Loucy (cell line): Measurements from ENCODE around the gene LY6G6C.

Source experiments
- CTCF ChIP-seq: fragments of 200-600 bp; sonication (generic); conservative IDR thresholded peaks from 2 replicates; pipeline ENCODE4 v1.5.1; 2014; ENCODE audit warnings: mild to moderate bottlenecking, antibody characterized with exemption, low read length
- EZH2phosphoT487 ChIP-seq: fragments of 200-600 bp; IDR thresholded peaks from 2 replicates; pipeline ENCODE4 v1.6.1; 2018; ENCODE audit warnings: antibody characterized with exemption, mild to moderate bottlenecking, moderate library complexity, borderline replicate concordance

- TF ChIP-seq CTCF: no peak
- TF ChIP-seq EZH2phosphoT487: no peak
These were observed 31.1 kb downstream of the LY6G6C start for GRCh38 chr6:31690231-31691077.
